ENCODE measurements around the gene MOB3C. TPM values are rescaled to one million over a fixed set of nuclear protein-coding genes. Genes with fewer than 3 reads are reported as not detected.

Gene MOB3C
- total and polyA plus RNA-seq, 2 of the 4 experiments (the other 2 are of a cell fraction), result 7.3 to 9.0 TPM

DNA sequence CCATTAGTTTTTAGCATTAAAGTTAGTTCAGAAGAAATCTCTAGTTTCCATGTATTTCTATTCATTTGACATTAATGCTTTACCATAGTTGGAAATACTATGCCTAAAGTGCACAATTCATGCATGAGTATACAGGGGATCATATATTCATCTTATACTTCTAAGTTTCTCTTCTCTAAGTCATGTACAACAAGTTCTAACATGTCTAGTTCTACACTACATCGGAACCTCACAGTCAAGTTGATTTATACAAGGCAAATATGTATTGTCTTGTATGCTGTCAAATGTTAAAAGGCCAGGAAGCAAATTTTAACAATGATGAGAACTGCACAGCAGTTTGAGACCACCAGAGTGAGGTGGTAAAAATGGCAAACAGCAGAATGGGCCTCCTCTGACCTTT is 22.9 kb upstream of the MOB3C start:
- Histone ChIP-seq H2AK9ac (replicated peaks; ENCODE audit: low read depth, low read length, poor library complexity) (no peak overlapping the region), H3K4ac (ENCODE audit: low read depth, low read length) (no peak overlapping the region), H3K23ac (ENCODE audit: low read depth, low read length) (no peak overlapping the region), H4K8ac (ENCODE audit: low read depth in 2 of 2, low read length in 2 of 2) (no peak overlapping the region), H4K20me1 (ENCODE audit: insufficient read depth, low read length) (0 out of 2 replicates have a peak, but pooled peaks cover 3% of the 10 kb centered on the region), H2BK120ac (ENCODE audit: low read depth, low read length) (no peak overlapping the region), H2BK5ac (ENCODE audit: low read depth, low read length, poor library complexity, severe bottlenecking) (no peak overlapping the region), H3K9ac (ENCODE audit: low read depth, low read length) (no peak overlapping the region), H3K56ac (ENCODE audit: extremely low read depth, insufficient read depth, low read length) (no peak overlapping the region), H3K27ac (ENCODE audit: insufficient read depth, low read length) (no peak overlapping the region), H3K9me3 (ENCODE audit: control insufficient read depth, insufficient read depth, low read length) (no peaks in the 10 kb centered on the region), H3K18ac (ENCODE audit: low read depth, low read length) (no peak overlapping the region), H2BK15ac (ENCODE audit: low read depth, low read length) (no peak overlapping the region), H3K79me1 (ENCODE audit: low read depth in 1 of 2, low read length in 2 of 2) (no peaks in the 10 kb centered on the region), H3K4me3 (ENCODE audit: insufficient read depth, low read depth, low read length) (no peak overlapping the region), H2BK20ac (ENCODE audit: low read depth, low read length) (no peak overlapping the region), H3K27me3 (ENCODE audit: control insufficient read depth, insufficient read depth, low read length) (no peaks in the 10 kb centered on the region), H2AK5ac (ENCODE audit: low read depth, low read length) (no peak overlapping the region), H4K91ac (ENCODE audit: insufficient read depth, low read depth, low read length) (no peak overlapping the region), H3K9me1 (ENCODE audit: insufficient read depth, low read length) (peaks cover 3% of the 10 kb centered on the region; the same call in 1 of the 2 replicates), H3K4me1 (ENCODE audit: control insufficient read depth, insufficient read depth, low read length) (0 out of 2 replicates have a peak, but pooled peaks cover 2% of the 10 kb centered on the region), H2AFZ (replicated peaks; ENCODE audit: low read length, poor library complexity) (no peak overlapping the region), H4K5ac (ENCODE audit: low read depth, low read length) (no peak overlapping the region), H3K36me3 (ENCODE audit: control insufficient read depth, insufficient read depth, low read length) (peaks cover 12% of the 10 kb centered on the region), H3K14ac (replicated peaks; ENCODE audit: low read depth, low read length) (no peak overlapping the region), H3K4me2 (ENCODE audit: low read depth, low read length) (no peak overlapping the region)
- DNase-seq (no peak), ATAC-seq (ENCODE audit: low read depth) (no peak)
- CTCF ChIA-PET, result interaction anchor here (0.6 kb wide), 1 partner anchor 63 kb away, joined by 3 read pairs; no protein-coding TSS in a partner anchor
- POLR2A ChIA-PET (ENCODE audit: unreplicated experiment), result no interaction called here
- intact Hi-C loops (cut with micrococcal nuclease) (no loop called here), in situ Hi-C loops (cut with MboI; ENCODE audit: low sequenced_read_pairs) (no loop called here), dilution Hi-C loops (cut with HindIII; ENCODE audit: low sequenced_read_pairs, unreplicated experiment) (no loop called here)
- no peak for TF ChIP-seq RFX5 (IDR thresholded peaks at IDR 0.05; ENCODE audit: low read depth, low read length)
- TF ChIP-seq CHD1 (IDR thresholded peaks at IDR 0.05; ENCODE audit: low read depth, low read length), result no peak
- no peak for TF ChIP-seq MAFK (IDR thresholded peaks at IDR 0.05; ENCODE audit: low read depth, low read length)
- TF ChIP-seq RAD21 (IDR thresholded peaks at IDR 0.05; ENCODE audit: low read length), result no peak
- no peak for TF ChIP-seq NFE2L2 (IDR thresholded peaks at IDR 0.05; ENCODE audit: low read depth, low read length)
- TF ChIP-seq BHLHE40 (IDR thresholded peaks at IDR 0.05; ENCODE audit: low read depth, low read length), result no peak
- TF ChIP-seq, protein P1, sequence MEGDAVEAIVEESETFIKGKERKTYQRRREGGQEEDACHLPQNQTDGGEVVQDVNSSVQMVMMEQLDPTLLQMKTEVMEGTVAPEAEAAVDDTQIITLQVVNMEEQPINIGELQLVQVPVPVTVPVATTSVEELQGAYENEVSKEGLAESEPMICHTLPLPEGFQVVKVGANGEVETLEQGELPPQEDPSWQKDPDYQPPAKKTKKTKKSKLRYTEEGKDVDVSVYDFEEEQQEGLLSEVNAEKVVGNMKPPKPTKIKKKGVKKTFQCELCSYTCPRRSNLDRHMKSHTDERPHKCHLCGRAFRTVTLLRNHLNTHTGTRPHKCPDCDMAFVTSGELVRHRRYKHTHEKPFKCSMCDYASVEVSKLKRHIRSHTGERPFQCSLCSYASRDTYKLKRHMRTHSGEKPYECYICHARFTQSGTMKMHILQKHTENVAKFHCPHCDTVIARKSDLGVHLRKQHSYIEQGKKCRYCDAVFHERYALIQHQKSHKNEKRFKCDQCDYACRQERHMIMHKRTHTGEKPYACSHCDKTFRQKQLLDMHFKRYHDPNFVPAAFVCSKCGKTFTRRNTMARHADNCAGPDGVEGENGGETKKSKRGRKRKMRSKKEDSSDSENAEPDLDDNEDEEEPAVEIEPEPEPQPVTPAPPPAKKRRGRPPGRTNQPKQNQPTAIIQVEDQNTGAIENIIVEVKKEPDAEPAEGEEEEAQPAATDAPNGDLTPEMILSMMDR (conservative IDR thresholded peaks at IDR 0.05; ENCODE audit: low read depth, low read length), result no peak
- TF ChIP-seq, protein P2, sequence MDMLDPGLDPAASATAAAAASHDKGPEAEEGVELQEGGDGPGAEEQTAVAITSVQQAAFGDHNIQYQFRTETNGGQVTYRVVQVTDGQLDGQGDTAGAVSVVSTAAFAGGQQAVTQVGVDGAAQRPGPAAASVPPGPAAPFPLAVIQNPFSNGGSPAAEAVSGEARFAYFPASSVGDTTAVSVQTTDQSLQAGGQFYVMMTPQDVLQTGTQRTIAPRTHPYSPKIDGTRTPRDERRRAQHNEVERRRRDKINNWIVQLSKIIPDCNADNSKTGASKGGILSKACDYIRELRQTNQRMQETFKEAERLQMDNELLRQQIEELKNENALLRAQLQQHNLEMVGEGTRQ (IDR thresholded peaks at IDR 0.05; ENCODE audit: low read depth, low read length), result no peak
- TF ChIP-seq RCOR1 (IDR thresholded peaks at IDR 0.05; ENCODE audit: insufficient replicate concordance, low read length), result no peak
- no peak for TF ChIP-seq CEBPB (IDR thresholded peaks at IDR 0.05; ENCODE audit: low read depth, low read length)
- TF ChIP-seq, protein P3, sequence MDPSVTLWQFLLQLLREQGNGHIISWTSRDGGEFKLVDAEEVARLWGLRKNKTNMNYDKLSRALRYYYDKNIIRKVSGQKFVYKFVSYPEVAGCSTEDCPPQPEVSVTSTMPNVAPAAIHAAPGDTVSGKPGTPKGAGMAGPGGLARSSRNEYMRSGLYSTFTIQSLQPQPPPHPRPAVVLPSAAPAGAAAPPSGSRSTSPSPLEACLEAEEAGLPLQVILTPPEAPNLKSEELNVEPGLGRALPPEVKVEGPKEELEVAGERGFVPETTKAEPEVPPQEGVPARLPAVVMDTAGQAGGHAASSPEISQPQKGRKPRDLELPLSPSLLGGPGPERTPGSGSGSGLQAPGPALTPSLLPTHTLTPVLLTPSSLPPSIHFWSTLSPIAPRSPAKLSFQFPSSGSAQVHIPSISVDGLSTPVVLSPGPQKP (IDR thresholded peaks at IDR 0.05; ENCODE audit: borderline replicate concordance, low read depth, low read length), result no peak
- no peak for TF ChIP-seq SMC3 (IDR thresholded peaks at IDR 0.05; ENCODE audit: low read depth, low read length)
- TF ChIP-seq FOS (IDR thresholded peaks at IDR 0.05; ENCODE audit: low read depth, low read length), result no peak
- TF ChIP-seq MXI1 (IDR thresholded peaks at IDR 0.05; ENCODE audit: borderline replicate concordance, low read depth, low read length), result no peak
- no peak for TF ChIP-seq POLR2A (IDR thresholded peaks at IDR 0.05; ENCODE audit: low read depth, low read length)
- no peak for TF ChIP-seq MAZ (IDR thresholded peaks at IDR 0.05; ENCODE audit: borderline replicate concordance, low read depth, low read length)
- no TSS peak for BruUV-seq (replicated peaks)
- WGBS, 2 experiments (ENCODE audit: extremely low coverage in 2 of 2, insufficient read length in 1 of 2), result no CpG with 5 or more reads among the region's 1 CpG

Data from IMR-90 (cell line).